Skin of body (tissue), 2 donors: ENCODE data around the gene BRIP1. TPM values are rescaled to one million over a fixed set of nuclear protein-coding genes. Genes with fewer than 3 reads are reported as not detected.
"Not testable (repeated sequence)": the region's sequence is repeated elsewhere in the genome, so short reads cannot be mapped to it uniquely, and the experiment has no call there.

Experiments
- DNase-seq: peaks from one replicate; lab custom pipeline; 2025; lab: John Stamatoyannopoulos, UW
- total RNA-seq: library from RNA; depleted of rRNA; stranded (reverse); fragments of >200 nt; gene quantifications from one replicate; pipeline ENCODE4 v1.2.3, GENCODE V29; 2014

Gene BRIP1
- total RNA-seq, 1 donor from 2014 or later, result 10.5 TPM

DNA sequence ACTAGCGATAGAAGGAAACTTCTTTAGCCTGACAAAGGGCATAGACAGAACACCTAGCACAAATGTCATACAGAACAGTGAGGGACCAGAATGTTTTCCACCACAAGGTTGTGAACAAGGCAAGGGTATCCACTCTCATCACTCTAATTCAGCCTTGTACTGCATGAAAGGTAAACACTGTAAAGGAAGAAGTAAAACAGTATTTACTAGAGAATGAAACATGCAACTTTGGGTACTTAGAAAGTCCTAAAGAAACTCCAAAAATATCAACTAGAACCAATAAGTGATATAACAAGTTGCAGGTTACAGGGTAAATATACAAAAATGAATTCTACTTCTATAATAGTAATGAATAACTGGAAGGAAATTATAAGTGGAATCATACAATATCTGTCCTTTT lies 32.2 kb downstream of the BRIP1 start:
- no peak for DNase-seq

DNA sequence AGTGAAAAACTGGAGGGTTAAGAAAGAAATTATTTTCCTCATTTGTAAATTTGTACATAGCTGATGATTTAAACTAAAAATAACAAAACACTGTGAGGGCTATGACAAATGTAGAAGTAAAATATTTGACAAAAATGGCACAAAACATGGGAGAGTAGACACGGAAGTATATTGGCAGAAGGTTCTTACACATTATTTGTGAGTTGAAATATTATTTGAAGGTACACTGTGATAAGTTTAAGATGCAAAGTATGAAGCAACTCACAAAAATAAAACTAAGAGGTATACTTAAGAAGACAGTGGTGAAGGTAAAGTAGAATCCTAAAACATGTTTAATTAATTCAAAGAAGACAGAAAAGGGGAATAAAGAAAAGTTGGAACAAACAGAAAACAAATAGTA lies 34.6 kb downstream of the BRIP1 start:
- no peak for DNase-seq

DNA sequence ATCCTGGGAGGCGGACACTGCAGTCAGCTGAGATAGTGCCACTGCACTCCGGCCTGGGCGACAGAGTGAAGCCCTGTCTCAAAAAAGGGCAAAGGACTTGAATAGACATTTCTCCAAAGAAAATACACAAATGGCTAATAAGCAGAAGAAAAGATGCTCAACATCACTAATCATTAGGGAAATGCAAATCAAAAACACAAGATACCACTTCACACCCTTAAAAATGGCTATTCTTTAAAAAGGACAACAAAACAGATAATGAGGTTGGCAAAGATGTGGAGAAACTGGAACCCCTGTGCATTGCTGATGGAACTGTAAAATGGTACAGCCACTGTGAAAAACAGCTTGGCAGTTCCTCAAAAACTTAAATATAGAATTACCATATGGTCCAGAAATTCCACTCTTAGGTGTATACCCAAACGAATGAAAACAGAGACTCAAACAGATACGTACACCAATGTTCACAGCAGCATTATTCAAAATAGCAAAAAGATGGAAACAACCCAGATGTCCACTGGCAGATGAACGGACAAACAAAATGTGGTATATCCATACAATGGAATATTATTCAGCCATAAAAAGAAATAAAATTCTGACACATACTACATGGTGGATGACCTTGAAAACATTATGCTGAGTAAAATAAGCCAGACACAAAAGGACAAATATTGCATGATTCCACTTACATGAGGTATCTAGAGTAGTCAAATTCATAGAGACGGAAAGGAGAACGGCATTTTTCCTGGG lies 35.5 kb downstream of the BRIP1 start:
- DNase-seq, result no peak

DNA sequence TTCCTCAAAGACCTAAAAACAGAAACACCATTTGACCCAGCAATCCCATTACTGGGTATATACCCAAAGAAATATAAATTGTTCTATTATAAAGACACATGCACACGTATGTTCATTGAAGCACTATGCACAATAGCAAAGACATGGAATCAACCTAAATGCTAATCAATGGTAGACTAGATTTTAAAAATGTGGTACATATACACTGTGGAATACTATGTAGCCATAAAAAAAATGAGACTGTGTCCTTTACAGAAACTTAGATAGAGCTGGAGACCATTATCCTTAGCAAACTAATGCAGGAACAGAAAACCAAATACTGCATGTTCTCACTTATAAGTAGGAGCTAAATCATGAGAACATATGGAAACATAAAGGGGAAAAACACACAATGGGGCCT lies 36.5 kb downstream of the BRIP1 start:
- DNase-seq, result not testable (repeated sequence)

DNA sequence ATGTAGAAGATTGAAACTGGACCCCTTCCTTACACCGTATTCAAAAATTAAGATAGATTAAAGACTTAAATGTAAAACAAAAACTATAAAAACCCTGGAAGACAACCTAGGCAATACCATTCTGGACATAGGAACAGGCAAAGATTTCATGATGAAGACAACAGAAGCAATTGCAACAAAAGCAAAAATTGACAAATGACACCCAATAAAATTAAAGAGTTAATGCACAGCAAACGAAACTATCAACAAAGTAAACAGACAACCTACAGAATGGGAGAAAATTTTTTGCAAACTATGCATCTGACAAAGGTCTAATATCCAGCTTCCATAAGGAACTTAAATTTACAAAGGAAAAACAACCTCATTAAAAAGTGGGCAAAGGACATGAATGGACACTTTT lies 37.1 kb downstream of the BRIP1 start:
- DNase-seq, result not testable (repeated sequence)

DNA sequence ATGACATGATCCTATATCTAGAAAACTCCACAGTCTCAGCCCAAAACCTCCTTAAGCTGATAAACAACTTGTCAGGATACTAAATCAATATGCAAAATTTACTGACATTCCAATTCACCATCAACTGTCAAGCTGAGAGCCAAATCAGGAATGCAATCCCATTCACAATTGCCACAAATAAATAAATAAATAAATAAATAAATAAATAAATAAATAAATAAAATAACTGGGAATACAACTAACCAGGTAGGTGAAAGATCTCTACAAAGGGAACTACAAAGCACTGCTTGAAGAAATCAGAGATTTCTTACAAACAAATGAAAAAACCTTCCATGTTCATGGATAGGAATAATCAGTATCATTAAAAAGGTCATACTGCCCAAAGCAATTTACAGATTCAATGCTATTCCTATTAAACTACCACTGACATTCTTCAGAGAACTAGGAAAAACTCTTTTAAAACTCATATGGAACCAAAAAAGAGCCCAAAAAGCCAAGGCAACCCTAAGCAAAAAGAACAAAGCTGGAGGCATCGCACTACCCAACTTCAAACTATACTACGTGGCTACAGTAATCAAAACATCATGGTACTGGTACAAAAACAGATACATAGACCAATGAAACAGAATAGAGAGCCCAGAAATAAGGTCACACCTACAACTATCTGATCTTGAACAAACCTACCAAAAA lies 37.7 kb downstream of the BRIP1 start:
- no peak for DNase-seq

DNA sequence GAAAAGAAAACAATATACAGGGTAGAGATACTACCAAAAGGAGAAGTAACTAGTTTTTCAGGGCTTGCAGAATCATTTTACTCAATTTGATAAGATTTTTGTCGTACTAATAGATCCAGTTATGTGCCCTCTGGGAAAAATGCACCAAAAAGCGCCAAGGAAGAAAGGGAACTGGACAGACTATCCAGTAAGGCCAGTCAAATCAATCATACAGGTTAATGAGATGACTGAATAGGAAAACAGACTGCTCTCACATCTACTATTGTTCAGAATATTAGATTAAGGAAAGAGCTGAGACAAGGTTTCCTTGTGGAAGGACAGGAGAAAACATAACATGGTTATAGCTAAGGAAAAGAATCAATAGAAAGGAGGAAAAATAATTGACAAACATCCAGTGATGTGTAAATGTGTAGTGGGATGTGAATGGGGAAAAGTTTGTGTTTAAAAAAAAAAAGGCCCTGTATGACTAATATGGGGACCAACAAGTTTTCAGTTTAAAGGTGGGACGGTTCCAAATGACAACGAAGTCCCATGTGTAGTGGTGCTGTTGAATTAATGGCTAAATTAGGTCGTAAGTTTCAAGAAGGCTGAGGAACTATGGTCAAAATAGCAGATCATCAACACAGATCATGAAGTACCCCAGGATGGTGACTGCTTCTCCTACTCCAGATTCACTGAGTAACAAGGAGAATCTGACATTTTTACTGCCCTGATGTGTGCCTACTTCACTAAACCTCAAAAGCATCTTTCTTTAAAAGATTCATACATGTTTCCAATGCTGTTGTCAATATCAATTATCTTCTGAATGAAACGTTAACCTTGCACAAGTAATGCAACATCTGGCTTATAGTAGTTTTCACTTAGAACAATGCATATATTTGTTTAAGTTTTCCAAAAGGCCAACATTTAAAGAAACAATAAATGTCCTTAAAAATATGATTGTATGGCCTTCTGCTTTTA lies 40.7 kb downstream of the BRIP1 start:
- no peak for DNase-seq

DNA sequence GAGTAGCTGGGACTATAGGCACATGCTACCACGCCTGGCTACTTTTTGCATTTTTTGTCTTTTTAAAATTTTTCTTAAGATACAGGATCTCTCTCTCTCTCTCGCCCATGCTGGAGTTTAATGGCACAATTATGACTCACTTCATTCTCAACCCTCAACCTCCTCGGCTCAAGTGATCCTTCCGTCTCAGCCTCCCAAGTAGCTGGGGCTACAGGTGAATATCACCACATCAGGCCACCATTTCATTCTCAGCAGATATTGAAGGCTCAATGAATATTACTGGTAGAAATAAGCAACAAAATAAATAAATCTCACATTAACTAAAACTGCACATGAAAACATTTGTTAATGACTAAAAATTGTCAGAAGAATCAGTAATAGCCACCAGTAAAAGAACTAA lies 41.7 kb downstream of the BRIP1 start:
- DNase-seq, result no peak

DNA sequence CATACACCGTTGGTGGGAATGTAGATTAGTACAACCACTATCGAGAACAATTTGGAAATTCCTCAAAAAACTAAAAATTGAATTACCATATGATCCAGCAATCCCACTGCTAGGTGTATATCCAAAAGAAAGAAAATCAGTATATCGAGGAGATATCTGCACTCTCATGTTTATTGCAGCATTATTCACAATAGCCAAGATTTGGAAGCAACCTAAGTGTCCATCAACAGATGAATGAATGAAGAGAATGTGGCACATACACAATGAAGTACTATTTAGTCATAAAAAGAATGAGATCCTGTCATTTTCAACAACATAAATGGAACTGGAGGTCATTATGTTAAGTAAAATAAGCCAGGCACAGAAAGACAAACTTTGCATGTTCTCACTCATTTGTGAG lies 44.1 kb downstream of the BRIP1 start:
- DNase-seq, result not testable (repeated sequence)

DNA sequence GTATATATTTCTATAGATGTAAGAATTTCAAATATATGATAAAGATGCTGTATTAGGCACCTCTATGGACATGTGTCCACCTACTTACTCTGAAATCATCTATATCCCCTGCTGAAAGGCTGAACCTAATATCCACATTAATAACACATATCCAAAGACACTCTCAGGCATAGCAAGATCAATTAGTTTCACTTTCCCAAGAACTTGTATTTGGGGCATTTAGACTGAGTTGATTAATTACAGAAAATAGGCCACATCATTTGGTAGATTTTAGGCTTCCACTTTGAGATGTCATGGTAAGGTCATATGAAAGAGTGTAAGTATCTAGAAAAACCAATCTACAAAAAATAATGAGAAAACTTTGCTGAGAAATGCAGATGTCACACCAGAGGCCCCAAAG lies 45.1 kb downstream of the BRIP1 start:
- no peak for DNase-seq

DNA sequence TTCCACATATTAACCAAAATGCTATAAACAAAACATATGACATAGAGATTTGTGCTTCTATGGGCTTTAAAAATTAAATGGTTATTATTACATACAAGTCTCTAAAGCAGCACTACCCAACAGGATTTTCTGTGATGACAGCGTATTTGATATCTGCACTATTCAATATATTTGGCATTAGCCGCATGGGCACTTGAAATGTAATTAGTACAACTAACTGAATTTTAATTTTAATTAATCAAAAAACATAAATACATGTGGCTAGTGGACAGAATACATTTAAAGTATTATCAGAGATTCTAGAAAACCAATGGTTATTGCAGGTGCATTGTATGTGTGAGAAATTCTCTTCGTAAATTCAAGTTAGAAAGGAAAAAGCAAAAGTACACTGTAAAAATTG lies 45.9 kb downstream of the BRIP1 start:
- DNase-seq, result no peak

DNA sequence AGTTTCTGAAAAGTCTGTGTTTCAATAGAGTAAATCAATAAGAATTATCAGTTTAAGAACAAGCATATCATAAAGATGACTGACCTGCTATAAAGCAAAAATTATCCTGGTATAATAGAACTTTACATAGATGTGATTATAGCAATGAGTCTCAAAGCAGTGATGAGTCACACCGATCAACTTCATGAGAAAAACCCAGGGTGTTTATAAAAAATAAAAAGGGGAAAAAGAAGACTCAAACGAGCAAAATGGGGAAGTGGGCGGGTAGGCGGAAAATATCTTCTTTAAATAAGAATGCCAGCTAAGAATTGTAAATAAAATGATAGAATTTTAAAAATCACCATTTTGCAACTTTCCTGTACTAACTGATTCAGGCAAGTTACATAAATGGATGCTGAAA lies 46.8 kb downstream of the BRIP1 start:
- no peak for DNase-seq

DNA sequence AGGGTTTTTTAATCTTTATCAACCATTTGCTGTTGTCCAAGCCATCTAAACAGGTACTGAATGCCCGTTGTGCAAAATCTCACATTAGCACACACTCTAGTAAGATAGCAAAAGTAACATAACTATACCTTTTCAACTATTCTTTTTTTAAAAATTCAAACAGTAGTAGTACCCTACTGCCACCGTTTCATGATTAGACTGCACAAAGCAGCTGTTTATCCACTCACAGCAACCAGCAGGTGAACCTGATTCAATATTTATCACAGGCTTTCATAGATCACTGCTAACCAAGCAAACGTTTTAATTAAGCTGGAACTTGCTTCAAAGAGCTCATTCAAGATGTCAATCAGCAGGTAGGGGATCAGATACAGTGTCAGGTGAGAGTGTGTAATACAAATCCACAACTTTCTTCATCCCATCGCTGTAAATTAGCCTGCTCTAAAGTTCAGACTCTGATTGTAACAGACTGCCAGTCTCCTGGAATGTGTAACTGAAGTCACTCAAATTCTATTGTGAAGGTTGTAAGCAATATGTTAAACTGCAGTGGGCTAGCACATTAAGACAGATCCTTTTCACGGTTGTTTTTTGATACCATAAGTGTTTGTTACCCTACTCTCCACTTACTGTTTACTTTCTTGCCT lies 47.3 kb downstream of the BRIP1 start:
- DNase-seq, result no peak

DNA sequence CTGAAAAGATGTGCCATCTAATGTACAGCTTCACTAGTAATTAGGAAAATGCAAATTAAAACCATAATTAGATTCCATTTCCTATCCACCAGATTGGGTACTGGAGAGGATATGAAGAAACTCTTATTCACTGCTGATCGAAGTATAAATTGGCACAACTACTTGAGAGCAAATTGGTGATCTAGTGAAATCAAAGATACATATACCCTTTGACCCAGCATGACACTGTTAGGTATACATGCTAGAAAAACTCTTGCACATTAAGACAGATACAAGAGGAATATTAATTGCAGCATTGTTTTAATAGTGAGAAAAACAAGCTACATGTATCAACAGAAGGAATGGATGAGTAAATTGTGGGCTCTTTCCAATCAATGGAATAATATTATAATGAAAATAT lies 48.8 kb downstream of the BRIP1 start:
- no peak for DNase-seq

DNA sequence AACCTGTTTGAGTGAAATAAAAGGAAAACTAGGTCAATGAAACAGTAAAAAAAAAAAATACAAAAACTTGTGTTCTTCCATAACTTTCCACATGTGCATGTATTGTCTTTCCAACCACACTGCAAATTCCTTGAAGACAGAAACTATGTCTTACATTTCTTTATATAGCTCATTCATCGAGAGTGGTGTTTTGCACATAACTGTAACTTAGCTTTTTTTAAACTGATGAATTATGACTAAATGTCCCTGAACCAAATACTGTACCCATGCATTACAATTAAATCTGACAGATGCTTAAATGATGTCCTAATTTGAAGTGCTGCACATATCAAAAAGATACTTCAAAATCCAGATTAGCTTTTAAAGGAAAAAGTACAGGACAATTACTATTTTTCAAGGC lies 50.1 kb downstream of the BRIP1 start:
- peak; percentile 3 for DNase-seq

DNA sequence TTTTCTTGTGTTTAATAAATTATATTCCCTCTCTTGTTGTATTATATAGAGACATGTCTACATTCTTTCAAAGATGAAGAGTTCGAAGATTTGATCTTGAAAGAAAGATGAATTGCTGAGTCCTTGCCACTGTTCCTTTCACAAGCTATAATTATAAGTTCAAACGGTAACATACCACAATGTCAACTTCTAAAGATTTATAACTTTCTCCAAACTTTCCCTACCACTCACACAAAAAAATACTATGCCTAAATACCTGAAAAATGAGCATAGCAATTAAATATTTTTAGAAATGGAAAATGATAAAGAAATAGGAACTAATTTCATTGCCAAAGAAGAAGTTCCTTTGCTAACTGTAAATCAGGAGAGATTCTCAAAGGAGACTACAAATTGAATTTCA lies 50.6 kb downstream of the BRIP1 start:
- DNase-seq, result no peak

DNA sequence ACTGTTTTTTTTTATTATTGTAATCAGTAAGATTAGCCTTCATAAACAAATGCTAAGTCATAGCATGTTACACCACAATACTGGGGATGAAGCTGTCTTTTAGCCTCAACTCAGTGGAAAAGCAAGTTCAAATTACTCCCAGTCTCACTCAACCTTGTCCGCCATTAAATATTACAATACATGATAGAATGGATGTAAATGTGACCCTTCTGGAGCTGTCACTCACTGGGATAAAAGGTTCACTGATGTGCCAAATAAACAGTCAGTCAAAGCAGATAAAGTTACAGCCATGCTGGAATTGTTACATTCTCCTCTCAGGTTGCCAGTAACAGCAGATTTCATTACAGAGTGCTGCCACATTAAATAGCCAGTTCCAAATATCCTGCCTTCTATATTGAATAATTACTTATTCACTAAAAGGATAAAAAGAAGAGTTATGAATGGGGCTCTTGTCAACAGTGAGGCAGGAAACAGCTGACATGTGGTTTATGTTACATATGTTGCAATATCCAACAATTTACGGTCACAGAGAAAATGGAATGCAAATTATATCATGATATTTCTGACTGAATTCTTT lies 53.4 kb downstream of the BRIP1 start:
- peak; percentile 45 for DNase-seq

DNA sequence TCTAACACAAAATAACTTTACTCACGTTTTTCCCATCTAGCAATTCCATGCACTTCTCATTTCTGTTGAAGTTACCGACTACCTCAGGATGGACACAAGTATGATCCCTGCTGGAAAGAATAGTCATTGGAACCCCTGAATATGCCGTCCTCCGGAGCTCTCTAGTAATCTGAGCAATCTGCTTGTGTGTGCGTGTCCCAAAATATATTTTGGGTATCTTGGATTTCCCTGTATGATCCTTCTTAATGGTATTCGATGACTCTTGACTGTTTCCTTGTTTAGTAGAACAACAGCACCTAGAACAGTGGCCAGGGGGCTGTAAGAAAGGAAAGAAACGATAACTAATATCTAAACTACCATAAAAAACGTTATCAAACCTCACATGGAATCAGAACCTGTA lies 54.9 kb downstream of the BRIP1 start:
- no peak for DNase-seq

DNA sequence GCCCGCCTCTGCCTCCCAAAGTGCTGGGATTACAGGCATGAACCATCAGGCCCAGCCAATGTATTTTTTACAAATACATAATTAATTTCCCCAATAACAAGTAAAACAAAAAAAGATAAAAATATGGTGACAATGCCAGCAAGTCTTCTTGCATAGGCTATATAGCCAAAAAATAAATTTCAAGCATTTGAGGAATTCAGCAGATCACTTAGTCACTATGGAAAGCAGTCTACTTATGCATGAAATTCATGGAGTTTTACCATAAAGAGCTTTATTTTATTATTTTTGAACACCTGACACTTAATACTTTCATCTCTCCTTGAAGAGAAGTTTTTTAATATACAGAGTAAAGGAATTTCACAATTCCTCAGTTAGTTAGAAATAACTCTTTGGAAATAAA lies 56.4 kb downstream of the BRIP1 start:
- DNase-seq, result no peak

DNA sequence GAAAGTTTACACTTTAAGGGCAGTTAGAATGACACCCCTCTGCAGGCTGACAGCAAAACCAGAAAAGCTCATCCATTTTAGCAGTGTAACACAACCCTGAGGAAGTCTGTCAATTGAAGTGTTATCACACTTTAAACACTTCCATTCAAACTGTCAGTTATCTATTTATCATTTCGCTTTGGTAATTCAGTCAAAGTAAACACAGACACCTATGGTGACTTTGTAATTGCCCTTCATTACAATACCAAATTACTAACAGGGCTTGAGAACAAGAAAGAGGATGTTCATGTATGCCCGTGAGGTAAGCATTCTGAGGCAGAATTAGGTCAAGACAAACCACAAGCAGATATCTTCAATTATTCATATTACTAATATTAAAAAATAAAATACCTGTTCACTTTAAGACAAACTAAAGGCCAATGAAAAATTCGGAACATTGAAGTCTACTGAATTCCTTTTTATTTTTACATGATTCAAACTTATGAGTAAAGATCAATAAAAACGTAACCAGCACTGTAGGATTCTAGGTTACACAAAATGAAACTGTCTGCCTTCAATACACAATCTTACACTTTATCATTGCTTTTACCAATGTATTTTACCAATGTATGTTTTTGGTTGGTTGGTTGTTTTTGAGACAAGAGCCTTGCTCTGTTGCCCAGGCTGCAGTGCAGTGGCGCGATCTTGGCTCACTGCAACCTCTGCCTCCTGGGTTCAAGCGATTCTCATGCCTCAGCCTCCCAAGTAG lies 57.1 kb downstream of the BRIP1 start:
- DNase-seq, result no peak

DNA sequence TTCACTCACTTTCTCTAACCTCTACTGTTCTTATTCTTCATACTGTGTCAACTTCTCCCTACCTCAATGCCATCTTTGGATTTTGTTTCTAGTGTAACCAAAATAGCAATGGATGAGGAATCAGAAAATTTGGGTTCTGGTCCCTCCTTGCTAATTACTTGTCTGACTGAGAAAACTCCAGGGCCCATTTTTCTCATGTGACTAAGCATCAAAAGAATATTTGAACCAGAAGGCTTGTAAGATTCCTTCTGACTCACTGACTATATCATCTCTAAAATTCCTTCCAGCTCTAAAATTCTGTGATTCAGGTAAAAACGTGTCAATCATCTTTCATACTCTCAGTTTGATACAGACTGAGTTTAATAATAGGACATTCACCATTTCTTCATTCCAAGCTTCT lies 57.9 kb downstream of the BRIP1 start:
- DNase-seq, result no peak
